CD4-positive, alpha-beta T cell (primary cell): Measurements from ENCODE around the gene SUGP2. TPM values are rescaled to one million over a fixed set of nuclear protein-coding genes. Genes with fewer than 3 reads are reported as not detected.
A peak's percentile ranks its signal among the peaks of the same experiment; 100 is the strongest.

ENCODE experiments used
- ATAC-seq: fragments of 200-7000 bp; cut with Tn5 transposase; one replicate; pipeline ENCODE4 v1.10.0; 2022; ENCODE audit warnings: mild to moderate bottlenecking; ENCODE audit not compliant: poor library complexity
- CTCF ChIA-PET: fragments of 350-600 bp; sonication (Branson Sonifier 250); formaldehyde crosslinking; loops from one replicate; lab custom pipeline; 2021; ENCODE audit warnings: antibody characterized with exemption, inconsistent platforms; lab: Charles Lee
- POLR2A ChIA-PET: fragments of 350-600 bp; sonication (Branson Sonifier 250); formaldehyde crosslinking; loops from one replicate; lab custom pipeline; 2021; ENCODE audit warnings: antibody characterized with exemption, inconsistent platforms; lab: Charles Lee
- DNase-seq, 14 experiments: peaks; one replicate each; pipeline ENCODE4 v3.0.0-alpha.2; 2013 to 2020; ENCODE audit warnings: mixed read lengths in 2 of 14
- H3K27ac ChIP-seq, 2 donors: one replicate each; pipeline versions ENCODE4 v1.5.1 to v1.7.0; 2013; ENCODE audit warnings: low read length in 2 of 2, low read depth in 1 of 2, mild to moderate bottlenecking in 1 of 2
- H3K27me3 ChIP-seq, 2 experiments: 1 replicate in 1 of 2; 2 replicates in 1 of 2; pipeline versions ENCODE4 v1.6.1 to v1.7.0; 2013; ENCODE audit warnings: low read length in 2 of 2, control low read depth in 1 of 2, mild to moderate bottlenecking in 1 of 2, moderate library complexity in 1 of 2; ENCODE audit not compliant: insufficient read depth in 2 of 2, control insufficient read depth in 1 of 2
- H3K36me3 ChIP-seq: one replicate; pipeline ENCODE4 v1.6.1; 2013; ENCODE audit warnings: low read length, control low read depth; ENCODE audit not compliant: insufficient read depth
- H3K4me1 ChIP-seq: one replicate; pipeline ENCODE4 v1.6.1; 2013; ENCODE audit warnings: low read length, control low read depth; ENCODE audit not compliant: insufficient read depth
- H3K4me3 ChIP-seq: one replicate; pipeline ENCODE4 v1.5.1; 2013; ENCODE audit warnings: mild to moderate bottlenecking, low read length, moderate library complexity
- H3K9me3 ChIP-seq, 2 experiments: 1 replicate in 1 of 2; 2 replicates in 1 of 2; pipeline versions ENCODE4 v1.6.1 to v1.7.0; 2013; ENCODE audit warnings: low read length in 2 of 2, mild to moderate bottlenecking in 2 of 2, control low read depth in 1 of 2, moderate library complexity in 1 of 2; ENCODE audit not compliant: control insufficient read depth in 1 of 2, insufficient read depth in 1 of 2
- H3K27ac Mint-ChIP-seq: one replicate; pipeline ENCODE4 v1.8.0; 2020; ENCODE audit warnings: mixed read lengths
- H3K27me3 Mint-ChIP-seq: one replicate; pipeline ENCODE4 v1.8.0; 2021; ENCODE audit warnings: mixed read lengths
- H3K36me3 Mint-ChIP-seq: one replicate; pipeline ENCODE4 v1.8.0; 2021; ENCODE audit warnings: low read depth, mixed read lengths
- H3K4me1 Mint-ChIP-seq: one replicate; pipeline ENCODE4 v1.8.0; 2021; ENCODE audit warnings: low read depth, mixed read lengths
- H3K4me3 Mint-ChIP-seq: one replicate; pipeline ENCODE4 v1.8.0; 2020; ENCODE audit warnings: mild to moderate bottlenecking, mixed read lengths
- H3K9me3 Mint-ChIP-seq: one replicate; pipeline ENCODE4 v1.8.0; 2020; ENCODE audit warnings: mixed read lengths
- intact Hi-C, 2 experiments: fragments of 100-400 bp; cut with DNase I in 1 of 2; cut with micrococcal nuclease in 1 of 2; formaldehyde crosslinking; loops; one replicate each; pipeline versions ENCODE4 v1.15.1 to v1.9.0; 2023 to 2025; cut with DNase I, micrococcal nuclease
- total RNA-seq, 174 experiments: library from RNA in 2 of 174; stranded (reverse) in 2 of 174; gene quantifications; one replicate each; pipeline ENCODE4 v1.2.3 and lab custom pipeline; 2021 to 2026
- TF ChIP-seq, protein P1 (sequence below): fragments of 200-600 bp; IDR thresholded peaks from one replicate; pipeline ENCODE4 v1.8.0; 2022; ENCODE audit warnings: antibody characterized with exemption, mild to moderate bottlenecking

The SUGP2 gene
- total RNA-seq, 2 experiments from 2014 or later = 106 to 110 TPM

DNA sequence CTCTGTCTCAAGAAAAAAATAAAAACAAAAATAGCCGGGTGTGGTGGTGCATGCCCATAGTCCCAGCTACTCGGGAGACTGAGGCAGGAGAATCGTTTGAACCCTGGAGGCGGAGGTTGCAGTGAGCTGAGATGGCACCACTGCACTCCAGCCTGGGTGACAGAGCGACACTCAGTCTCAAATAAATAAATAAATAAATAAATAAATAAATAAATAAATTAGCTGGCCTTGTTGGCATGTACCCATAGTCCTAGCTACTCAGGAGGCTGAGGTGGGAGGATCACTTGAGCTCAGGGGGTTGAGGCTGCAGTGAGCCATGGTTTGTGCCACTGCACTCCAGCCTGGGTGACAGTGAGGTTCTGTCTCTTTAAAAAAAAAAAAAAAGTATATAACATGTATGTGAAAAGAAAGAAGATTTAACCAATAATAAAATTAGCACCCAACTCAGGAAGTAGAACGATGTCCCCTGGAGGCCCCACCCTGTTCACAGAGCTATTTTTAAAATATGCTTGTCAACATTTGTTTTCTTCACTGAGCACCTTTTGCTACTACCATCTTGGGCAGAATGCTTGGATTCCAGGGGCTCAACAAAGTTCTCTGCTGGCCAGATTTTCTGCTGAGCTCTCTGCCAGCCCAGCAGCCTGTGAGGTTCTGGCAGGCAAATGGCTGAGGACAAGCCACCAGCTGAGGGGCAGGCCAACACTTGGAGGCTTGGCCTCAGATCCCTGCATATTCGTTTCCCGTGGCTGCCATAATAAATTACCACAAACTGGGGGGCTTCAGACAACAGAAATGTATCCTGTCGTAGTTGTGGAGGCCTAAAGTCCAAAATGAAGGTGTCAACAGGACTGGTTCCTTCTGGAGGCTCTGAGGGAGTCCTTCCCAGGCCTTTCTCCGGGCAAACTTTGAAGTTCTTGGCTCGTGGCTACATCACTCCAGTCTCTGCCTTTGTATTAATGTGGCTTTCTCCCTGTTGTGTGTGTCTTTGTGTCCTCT, 35.6 kb upstream of the SUGP2 start:
- H3K27me3 Mint-ChIP-seq = no peaks in the 10 kb centered on the region
- intact Hi-C loops = no loop called here
- ATAC-seq (no peak), DNase-seq (peak in 1 of 14 experiments; percentile 63)
- peak overlapping the region; percentile 61 for H3K4me3 Mint-ChIP-seq
- Histone ChIP-seq H3K36me3 (peaks cover 9% of the 10 kb centered on the region), H3K27me3 (no peaks in the 10 kb centered on the region), H3K4me1 (peaks cover 59% of the 10 kb centered on the region), H3K4me3 (no peak overlapping the region), H3K27ac (no peak overlapping the region), H3K9me3 (no peaks in the 10 kb centered on the region)
- peaks cover 20% of the 10 kb centered on the region for H3K36me3 Mint-ChIP-seq
- H3K27ac Mint-ChIP-seq = peak overlapping the region; percentile 65
- CTCF ChIA-PET = no interaction called here
- TF ChIP-seq, protein P1, sequence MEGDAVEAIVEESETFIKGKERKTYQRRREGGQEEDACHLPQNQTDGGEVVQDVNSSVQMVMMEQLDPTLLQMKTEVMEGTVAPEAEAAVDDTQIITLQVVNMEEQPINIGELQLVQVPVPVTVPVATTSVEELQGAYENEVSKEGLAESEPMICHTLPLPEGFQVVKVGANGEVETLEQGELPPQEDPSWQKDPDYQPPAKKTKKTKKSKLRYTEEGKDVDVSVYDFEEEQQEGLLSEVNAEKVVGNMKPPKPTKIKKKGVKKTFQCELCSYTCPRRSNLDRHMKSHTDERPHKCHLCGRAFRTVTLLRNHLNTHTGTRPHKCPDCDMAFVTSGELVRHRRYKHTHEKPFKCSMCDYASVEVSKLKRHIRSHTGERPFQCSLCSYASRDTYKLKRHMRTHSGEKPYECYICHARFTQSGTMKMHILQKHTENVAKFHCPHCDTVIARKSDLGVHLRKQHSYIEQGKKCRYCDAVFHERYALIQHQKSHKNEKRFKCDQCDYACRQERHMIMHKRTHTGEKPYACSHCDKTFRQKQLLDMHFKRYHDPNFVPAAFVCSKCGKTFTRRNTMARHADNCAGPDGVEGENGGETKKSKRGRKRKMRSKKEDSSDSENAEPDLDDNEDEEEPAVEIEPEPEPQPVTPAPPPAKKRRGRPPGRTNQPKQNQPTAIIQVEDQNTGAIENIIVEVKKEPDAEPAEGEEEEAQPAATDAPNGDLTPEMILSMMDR = no peak
- H3K9me3 Mint-ChIP-seq = no peaks in the 10 kb centered on the region
- POLR2A ChIA-PET = interaction anchor here (0.6 kb wide), 1 partner anchor 64 kb away, joined by 4 read pairs; no protein-coding TSS in a partner anchor
- H3K4me1 Mint-ChIP-seq = peaks cover 41% of the 10 kb centered on the region

DNA sequence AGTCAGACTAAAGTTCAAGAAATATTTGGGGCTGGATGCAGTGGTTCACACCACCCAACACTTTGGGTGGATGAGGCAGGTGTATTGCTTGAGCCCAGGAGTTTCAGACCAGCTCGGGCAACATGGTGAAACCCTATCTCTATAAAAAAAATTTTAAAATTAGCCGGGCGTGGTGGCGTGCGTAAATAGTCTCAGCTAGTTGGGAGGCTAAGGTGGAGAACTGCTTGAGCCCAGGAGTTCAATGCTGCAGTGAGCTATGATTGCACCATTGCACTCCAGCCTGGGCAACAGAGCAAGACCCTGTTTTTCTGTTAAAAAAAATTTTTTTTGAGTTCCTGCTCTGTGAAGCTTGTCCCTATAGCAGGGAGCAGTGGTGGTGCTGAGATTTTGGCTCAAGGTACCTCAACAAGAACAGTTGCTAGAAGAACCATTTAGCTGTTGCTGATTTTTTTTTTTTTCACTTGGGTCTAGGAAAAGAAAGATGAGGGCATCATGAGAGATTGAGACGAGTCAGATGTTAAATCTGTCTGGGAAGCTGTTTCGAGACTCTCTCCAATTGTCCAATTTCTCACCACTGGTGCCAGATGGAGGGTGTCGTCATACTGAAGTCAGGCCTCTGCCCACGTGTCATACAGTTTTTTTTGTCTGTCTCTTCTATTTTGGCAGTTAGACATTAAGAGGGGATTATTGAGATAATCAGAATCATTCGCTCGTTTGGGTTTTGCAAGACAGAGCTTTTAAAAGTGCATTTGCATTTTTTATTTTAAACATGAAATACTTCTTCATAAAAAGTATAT, 34.2 kb upstream of the SUGP2 start:
- Mint-ChIP-seq H3K9me3 (no peaks in the 10 kb centered on the region), H3K4me3 (peak overlapping the region; percentile 71), H3K36me3 (peaks cover 15% of the 10 kb centered on the region), H3K4me1 (peaks cover 45% of the 10 kb centered on the region), H3K27me3 (no peaks in the 10 kb centered on the region), H3K27ac (peak overlapping the region; percentile 47)
- DNase-seq = no peak
- Histone ChIP-seq H3K9me3 (no peaks in the 10 kb centered on the region), H3K36me3 (peaks cover 9% of the 10 kb centered on the region), H3K4me1 (peaks cover 62% of the 10 kb centered on the region), H3K4me3 (no peak overlapping the region), H3K27ac (no peak overlapping the region), H3K27me3 (no peaks in the 10 kb centered on the region)
- ChIA-PET CTCF (no interaction called here), POLR2A (no interaction called here)
- intact Hi-C loops = no loop called here
- TF ChIP-seq, protein P1 = no peak
- no peak for ATAC-seq
